ENCODE data around the gene UBN2. TPM values are rescaled to one million over a fixed set of nuclear protein-coding genes. Genes with fewer than 3 reads are reported as not detected.

Gene UBN2
- total RNA-seq, 1 donor from 2014 or later: 20.0 TPM

DNA sequence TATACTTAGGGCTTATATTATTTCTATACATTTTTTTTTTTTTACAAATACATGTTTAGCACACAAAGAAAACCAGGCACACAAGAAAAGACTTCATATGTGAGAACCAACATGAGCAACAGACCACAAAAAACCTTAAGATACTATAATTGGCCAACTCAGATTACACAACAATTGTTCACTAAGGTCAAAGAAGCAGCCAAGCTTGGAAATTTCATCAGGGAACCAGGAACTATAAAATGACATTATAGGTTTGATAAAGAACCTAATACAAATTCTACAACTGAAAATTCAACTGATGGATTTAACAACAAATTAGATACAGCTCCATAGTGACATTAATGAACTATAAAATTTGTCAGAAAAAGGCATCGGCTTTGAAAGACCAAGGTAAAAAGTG is 124.3 kb downstream of the UBN2 start:
- DNase-seq: no peak

Small RNAs within 50 kb of the gene (small RNA-seq; reads per million reads assigned to genes)
- gene AC009220.1 (ENCODE audit: low replicate concordance): not detected
- gene RNU6-206P (ENCODE audit: low replicate concordance): not detected

Other genes starting within 250 kb of the UBN2 start
- gene KIAA1549, start 249.8 kb upstream of the UBN2 start, total RNA-seq: 5.8 TPM
- gene ZC3HAV1L, start 195.2 kb upstream of the UBN2 start, total RNA-seq: 40.6 TPM
- 25.4 TPM for gene ZC3HAV1, start 121.5 kb upstream of the UBN2 start, total RNA-seq
- gene FMC1, start 110.1 kb downstream of the UBN2 start, total RNA-seq: 18.3 TPM
- gene LUC7L2, start 128.7 kb downstream of the UBN2 start, total RNA-seq: 66.7 TPM

Measured in tongue (tissue), 3 donors.